Erythroblast (primary cell): ENCODE data around the gene GRM8.

Source experiments
- GATA1 ChIP-seq: IDR thresholded peaks from 2 replicates; pipeline ENCODE4 v1.6.1; 2011; ENCODE audit warnings: low read depth, mild to moderate bottlenecking, control low read depth, low read length, moderate library complexity
- POLR2A ChIP-seq: IDR thresholded peaks from 2 replicates; pipeline ENCODE4 v1.6.1; 2011; ENCODE audit warnings: mild to moderate bottlenecking, low read length

DNA sequence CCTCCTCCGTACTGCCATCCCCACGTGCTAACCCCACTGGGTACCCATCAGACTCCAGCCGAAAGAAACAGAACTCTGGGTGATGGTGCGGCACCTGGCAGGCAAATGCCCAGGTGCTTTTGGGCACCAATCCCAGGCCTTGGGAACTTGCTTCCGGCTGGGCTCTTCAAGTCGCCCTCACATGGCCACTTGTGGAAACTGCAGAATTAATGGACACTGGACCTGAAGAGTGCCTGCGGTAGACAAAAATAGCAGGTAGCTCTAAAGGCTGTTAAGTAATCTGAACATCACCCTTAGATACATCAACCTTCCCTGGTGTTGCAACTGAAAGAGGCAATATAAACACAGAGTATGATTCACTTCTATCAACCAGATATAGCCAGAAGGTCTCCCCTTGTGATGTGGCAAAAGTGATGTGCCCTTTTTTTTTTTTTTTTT, 644.4 kb downstream of the GRM8 start:
- TF ChIP-seq POLR2A (no peak), GATA1 (no peak)
